Kidney tubule cell (primary cell): ENCODE data around the gene ABHD1.
A peak's percentile ranks its signal among the peaks of the same experiment; 100 is the strongest.

ENCODE experiments used
- DNase-seq: peaks from one replicate; pipeline ENCODE4 v3.0.0-alpha.2; 2018; ENCODE audit warnings: low spot score

ABHD1 gene

DNA sequence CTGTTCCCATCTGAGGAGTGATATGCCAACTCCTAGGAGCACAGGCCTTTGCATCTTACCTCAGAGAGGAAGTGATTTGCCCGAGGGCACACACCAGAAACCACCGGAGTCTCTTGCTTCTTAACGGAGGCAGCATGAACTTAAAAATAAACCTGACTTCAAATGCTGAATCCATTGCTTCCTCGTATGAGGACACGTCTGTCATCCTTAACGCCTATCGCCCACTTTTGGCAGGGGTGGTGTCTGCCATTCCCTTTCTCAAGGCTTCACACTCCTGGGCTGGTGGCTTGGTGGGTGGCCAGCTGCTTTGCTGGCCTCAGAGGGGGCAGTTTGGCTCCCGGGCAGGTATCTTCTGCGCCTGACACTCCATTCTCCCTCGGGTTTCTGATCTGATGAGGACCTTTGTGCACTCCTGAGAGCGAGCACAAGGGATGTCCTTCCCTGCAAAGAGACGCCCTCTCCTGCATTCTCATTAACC is 11.9 kb downstream of the ABHD1 start:
- DNase-seq = no peak

DNA sequence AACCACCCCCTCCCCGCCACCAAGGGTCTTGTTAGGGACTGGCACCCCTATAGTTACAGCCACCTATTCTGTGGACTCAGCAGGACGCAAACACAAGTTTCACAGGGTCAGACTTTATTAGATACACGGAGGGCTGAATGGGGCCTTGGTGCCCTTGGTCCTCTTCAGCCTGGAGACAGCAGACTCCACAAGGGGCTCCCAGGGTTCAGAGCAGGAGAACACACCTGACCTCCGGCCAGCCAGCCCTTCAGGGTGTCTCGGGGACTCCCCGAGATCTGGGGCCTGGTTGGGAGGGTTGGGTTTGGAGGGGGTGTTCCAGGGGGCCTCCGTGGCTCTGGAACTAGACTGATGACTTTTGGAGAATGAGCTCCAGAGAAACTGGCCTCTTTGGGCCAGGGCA is 13.1 kb downstream of the ABHD1 start:
- DNase-seq = no peak

DNA sequence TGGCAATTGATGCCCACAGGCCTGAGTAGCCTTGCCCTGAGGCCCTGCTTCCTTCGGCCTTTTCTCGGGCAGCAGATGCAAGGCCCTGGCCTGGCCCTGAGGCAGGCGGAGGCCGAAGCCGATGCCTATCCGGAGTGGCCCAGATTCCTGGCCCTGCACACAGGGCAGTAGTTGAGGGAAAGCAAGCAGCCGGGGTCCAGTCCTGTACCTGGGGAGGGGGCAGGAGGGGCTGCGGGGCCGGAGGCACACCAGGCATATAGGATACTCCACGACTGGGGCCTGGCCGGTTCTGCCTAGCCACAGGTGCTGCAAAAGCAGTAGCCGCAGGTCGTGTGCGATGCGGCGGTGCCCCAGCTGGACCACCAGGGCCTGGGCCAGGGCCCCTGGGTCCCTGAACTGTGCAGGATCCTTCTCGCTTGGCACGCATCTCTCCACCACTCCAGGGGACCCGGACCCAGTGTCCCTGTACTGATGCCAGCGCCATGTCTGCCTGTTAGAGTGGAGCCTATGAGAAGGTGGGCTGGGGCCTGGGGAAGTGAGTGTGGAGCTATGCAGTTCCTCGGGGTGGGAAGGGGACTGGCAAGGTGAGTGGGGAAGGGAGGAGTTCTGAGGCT is 13.8 kb downstream of the ABHD1 start:
- DNase-seq = no peak

DNA sequence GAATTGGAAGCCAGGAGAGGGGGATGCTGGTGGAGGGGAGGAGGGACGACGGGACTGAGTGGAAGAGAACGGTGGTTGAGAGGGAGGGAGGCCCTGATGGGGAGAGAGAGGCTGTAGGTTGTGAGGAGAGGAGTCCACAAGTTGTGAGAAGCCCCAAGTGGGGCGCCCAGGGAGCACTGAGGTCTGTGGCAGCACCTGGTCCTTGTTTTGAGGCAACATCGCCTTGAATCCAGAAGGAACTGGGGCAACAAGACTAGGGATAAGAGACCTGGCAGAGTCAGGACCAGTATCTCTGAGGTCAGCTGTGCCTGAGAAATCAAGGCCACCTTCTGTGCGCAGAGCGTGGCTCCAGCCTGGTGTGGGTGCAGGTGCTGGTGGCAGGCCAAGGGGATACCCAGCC is 14.5 kb downstream of the ABHD1 start:
- DNase-seq = no peak

DNA sequence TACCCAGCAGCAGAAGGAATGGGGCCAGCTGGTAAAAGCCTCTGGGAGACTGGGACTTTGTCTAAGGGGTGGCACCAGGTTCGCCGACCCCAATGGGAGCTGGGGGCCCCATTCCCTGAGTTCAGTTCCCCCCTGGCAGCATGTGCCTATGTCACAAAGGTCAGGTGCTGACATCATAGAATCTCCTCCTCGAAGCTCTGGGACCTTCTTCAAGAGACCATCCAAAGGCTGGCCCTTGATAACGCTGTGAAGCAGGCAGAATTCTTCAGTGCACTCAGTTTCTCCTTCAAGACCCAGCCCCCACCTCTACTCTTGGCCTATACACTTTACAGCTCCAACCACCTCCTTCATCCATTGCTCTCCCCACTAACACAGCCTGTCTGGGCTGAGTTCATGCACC is 15.7 kb downstream of the ABHD1 start, which contains the start of gene PRR30:
TSS of gene PRR30 (minus strand) at position 101 of the 400 bp plus-strand sequence. CDS start 1,081 bp downstream, outside the sequence.
- DNase-seq = no peak

DNA sequence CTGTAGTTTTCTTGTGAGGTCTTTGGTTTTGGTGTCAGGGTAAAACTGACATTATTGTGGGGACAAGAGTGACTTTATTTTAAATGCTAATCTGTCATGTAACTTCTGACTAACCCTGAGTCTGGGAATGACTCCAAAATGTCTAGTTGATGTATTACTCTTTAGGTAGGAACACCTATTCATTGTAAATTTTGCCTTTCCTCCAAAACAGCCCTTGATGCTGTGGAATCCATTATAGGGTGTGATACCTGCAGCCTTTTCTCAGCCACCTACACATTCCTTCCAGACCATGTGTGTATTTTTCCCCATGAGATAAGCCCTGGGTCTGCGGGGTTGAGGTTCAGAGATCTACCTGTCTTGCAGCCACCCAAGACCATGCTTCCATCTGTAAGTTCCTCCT is 19.7 kb downstream of the ABHD1 start:
- DNase-seq = no peak

DNA sequence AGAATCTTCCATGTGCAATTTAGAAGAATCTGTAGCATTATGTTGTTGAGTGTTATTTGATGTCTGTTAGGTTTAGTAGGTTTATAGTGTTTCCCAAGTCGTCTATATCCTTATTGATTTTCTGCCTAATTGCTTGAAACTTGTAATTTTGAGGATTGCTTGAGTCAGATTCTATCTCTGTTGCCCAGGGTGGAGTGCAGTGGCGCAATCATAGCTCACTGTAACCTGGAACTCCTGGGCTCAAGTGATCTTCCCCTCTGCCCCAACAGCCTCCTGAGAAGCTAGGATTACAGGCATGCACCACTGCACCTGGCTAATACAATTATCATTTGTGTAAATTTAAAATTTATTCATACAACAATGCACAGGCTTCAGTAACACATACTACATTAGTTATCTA is 22.1 kb downstream of the ABHD1 start:
- DNase-seq = no peak

DNA sequence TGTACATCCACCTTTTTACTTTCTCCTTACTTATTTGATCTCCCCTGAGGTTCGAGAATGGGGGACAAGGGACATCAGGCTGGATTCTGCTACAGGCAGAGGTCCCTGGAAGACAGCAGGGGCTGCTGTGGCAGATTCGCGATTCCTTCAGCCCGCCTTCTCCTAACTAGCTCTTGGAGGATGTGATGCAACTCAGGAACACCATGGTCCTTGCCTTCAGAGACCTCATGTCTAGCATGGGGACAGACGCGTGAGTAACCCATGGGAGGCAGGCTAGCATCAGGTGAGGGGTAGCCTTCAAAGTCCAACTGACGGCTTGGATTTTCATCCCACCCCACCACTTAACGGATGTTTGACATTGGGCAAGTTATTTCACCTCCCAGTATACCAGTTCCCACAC is 24.3 kb downstream of the ABHD1 start:
- DNase-seq = no peak

DNA sequence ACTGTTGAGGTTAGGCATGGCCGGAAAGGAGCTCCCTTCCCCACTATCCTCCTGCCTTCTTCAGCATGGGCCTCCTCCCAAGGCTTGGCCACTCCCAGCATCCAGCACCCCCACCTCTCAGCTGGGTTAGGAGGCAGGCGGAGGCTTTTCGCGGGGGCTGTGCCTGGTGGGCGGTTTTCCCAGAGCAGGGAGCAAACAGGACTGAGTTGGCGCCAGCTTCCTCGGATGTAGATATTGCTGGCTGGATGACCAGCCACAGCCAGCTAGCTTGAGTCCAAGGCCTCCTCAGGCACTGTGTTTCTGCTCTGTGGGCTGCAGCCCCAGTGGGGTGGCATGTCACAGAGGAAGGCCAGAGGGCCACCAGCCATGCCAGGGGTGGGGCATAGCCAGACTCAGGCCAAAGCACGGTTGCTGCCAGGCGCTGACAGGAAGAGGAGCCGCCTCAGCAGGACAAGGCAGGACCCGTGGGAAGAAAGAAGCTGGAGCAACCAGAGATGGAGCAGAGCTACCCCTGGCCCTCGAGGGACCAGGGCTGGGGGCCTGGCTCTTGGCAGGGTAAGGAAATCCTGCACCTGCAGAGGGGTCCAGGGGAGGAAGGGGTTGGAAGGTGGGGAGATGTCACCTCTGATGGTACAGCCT is 25.3 kb downstream of the ABHD1 start, which contains the start of gene TCF23:
TSS of gene TCF23 (plus strand) at position 204 of the 639 bp plus-strand sequence. CDS start at position 334, 130 bp downstream.
- no peak for DNase-seq

DNA sequence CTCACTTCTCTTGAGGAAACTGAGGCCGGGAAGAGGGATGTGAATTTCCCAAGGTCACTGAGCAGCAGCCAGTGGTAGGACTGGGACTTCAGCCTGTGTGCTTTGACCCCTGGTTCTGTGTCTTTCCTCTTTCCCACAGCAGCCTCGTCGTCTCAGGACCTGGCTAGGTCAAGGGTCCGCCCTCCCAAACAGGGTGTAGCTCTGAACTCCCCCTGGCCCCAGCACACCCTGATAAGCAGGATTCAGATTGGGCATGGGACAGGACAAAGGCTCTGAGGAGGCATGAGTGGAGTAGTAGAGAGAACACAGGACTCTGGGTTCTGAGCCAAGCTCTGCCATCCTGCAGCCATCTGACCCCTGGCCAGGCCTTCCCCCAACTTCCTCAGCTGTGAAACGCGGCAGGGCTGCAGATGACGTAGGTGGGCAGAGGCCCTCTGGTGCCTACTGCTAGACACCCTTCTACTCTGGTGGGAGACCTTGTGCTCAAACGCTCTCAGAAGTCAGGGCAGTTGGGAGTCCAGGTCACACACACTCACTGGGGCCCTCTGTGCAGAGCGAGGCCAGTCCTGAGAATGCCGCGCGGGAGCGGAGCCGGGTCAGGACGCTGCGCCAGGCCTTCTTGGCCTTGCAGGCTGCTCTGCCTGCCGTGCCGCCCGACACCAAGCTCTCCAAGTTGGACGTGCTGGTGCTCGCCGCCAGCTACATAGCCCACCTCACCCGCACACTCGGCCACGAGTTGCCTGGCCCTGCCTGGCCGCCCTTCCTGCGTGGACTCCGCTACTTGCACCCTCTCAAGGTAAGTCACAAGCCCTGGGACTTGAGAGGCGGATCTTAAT is 26.2 kb downstream of the ABHD1 start:
- no peak for DNase-seq

DNA sequence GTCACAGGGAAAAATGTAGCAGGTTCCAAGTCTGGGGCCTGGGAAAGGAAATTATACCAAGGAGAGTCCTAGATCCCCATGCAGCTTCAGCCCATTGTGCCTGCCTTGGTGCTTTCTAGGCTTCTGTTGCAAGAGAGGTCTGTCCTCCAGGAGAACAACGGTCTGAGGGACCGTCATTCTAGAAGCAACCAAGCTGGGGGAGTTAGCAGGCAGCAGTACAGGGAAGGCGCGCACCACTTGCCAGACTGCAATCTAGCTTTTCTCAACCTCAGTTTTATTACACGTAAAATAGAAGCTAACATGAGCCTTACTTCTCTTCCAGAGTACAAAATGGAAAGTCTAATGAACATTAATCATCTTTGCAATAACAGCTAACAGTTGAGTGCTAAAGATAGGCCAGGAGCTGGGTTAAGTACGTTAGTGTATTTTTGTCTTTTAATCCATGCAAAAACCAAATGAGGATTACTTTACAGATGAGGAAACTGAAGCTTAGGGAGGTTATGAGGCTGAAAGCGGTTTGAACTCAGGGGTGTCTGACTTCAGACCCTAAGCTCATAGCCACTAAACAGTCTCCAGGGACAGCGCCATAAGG is 27.1 kb downstream of the ABHD1 start:
- no peak for DNase-seq

DNA sequence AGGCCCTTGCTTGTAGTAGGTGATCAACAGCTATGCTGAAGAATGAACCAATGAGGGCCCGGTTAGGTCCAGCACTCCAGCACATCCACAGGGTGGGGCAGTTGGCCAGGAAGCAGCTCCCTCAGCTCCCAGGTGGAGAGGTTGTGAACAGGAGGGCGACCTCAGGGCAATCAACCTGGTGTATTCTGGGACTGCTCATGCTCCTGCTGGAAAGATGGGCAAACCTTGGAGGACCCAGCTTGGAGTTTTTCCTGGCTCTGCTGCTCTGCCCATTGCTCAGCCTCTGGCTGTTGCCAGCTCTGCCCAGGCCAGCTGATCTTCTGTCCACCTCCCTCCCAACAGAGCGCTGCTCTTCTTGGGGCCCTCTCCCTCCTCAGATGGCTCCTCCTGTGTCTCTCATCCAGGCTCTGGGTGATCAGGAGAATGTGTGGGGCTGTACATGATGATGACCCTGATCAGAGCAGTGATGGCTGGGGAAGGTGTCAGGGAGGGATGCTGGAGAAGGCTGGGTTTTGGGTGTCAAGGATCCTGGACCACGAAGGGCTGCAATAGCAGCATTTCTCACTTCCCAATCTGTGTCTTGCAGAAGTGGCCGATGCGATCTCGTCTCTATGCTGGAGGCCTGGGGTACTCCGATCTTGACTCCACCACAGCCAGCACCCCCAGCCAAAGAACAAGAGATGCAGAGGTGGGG is 28.6 kb downstream of the ABHD1 start:
- DNase-seq = no peak

DNA sequence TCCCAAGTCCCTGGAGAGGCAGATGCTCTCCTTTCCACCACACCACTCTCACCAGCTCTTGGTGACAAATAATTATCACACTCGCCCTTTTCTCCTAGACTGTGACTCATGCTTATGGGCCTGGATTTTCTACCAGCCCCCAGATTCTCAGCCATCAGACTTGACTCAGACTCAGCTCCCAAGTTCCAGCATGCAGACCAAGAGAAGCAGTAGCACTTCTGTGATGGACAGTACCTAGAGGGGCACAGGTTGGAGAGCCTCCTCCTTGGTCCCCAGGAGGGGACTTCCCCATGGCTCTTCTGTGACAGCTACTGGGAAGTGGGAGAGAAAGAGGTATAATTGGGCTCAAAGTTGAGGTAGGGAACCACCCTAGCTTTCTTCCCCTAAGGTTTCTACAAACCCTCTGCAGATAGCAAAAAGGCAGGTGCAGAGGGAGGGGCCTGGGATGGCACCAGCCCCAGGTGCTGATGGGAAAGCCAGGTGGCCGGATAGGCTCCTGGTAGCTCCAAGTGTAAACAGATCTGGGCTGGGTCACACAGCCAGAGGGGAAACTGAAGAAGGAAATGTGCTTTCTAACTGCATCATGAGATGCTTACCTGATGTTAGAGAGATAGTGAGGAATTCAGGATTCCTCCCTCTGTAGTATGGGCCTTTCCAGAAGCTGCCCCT is 29.3 kb downstream of the ABHD1 start:
- DNase-seq = peak; percentile 51

DNA sequence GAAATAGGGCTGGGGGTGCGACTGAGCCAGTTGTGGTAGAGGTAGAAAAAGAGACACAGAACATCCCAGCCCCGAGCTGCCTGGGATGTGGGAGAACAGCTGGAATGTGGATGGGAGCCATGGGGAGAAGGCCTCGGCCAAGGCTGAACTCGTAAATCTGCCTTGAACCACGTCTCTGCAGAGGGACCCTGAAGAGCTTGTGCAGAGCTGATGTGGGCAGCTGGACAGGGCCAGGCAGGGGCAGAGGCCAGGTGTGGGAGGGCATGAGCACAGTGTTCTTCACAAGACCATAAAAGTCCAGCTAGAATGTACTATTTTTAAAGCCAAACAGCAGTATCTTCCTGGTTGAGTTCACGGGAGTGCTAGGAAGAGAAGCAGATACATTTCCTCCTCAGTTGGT is 30.9 kb downstream of the ABHD1 start:
- DNase-seq = no peak

DNA sequence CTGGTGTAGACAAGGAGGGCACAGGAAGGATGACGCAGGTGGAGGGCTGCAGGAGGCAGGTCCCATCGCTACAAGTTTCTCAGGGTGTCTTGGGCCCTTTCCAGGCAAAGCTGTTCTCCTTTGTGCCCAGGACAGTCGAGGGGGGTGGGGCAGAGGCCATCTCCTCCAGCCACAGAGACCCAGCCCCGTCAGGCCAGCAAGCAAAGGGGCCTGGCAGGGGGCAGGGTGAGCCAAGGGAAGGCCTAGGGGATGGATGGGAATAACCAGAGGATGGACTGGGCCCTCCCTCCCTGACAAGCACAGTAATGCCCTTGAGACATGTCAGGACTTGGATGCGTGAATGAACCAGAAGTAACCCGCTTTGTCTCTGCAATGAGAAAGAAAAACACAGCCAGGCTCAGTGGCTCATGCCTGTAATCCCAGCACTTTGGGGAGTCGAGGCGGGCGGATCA is 31.5 kb downstream of the ABHD1 start:
- DNase-seq = no peak

DNA sequence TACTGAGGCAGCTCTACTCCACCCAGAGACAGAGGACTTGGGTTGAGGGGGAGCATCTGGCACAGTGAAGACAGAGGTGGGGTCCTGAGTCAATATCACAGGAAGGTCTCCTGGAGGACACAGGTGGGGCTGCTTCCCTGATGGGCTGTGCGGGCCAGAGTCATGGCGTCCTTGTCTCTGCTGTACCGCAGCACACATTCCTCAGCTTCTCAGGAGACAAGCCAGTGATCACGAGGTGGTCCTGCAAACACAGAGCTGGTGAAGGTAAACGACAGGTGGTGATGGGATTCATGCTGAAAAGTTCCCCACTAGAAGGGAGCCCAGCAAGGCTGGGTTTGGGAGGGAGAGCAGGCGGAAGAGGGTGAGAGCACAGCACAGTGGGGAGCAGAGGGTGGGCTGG is 34.9 kb downstream of the ABHD1 start:
- no peak for DNase-seq

DNA sequence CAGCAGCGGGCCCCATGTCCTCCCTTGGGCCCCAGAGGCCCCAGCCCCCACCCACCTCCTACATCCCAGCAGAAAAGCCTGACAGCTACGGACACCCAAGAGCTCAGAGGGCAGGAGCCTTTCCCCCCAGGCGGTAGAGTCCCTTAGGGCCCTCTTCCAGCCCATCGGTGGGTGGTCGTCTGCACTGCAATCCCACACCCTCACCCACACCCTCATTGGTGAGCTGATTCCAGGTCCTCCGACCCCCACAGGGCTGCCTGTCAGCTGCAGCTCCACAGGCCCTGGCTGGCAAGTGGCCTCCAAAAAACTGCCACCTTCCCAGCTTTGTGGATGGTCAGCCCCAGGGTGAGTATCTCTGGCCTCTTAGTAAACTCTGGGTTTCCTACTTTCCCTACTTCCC is 35.7 kb downstream of the ABHD1 start:
- DNase-seq = no peak

DNA sequence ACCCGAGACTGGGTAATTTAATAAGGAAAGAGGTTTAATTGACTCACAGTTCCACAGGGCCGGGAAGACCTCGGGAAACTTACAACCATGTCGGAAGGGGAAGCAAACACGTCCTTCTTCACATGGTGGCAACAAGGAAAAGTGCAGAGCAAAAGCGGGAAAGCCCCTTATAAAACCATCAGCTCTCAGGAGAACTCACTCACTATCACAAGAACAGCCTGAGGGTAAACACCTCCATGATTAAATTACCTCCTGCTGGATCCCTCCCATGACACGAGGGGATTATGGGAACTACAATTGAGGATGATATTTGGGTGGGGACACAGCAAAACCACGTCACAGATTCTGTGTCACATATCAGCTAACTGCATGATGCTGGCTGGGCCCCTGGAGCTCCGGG is 36.6 kb downstream of the ABHD1 start:
- no peak for DNase-seq

DNA sequence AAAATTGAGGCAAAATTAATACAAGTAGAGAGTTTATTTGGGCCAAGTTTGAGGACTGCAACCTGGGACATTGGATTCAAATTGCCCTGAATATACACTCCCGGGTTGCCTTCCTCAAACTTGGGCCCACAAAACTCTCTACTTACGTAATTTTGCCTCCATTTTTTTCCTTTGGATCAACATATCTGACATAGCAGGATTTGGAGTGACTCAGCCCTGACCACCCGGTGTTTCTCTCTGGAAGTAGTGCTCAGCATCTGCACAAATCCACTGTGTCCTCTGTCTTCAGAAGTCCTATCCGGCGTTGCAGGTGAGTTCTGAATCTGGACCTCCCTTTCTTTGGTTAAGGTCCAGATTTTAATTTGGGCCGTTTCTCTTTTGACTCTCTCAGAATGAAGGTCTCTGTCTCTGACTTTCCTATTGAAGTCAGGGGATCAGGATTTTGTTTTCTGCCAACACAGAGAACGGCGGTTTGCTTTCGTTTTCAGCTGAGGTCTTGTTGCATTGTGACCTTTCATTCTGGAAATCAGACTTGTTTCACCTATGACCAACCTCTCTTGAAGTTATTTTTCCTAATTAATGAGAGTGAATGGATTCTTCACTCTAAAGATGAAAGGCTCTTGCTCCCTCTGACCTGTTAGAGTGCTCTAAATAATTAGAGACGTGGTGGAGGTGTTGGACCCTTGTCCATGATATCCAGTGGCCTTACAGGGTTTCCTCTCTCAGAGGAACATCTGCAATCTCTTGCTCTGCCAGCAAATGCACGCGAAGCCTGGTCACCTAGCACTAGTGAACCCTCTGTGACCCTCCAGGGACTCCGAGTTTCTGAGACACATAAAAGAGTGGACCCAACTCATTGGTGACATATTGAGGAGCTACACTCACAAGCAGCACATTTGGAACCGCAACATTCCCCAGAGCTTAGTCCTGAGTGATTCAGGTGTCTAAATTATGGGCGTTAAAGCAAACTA is 38.8 kb downstream of the ABHD1 start:
- no peak for DNase-seq
